Measurements from ENCODE around the gene LFNG.

The LFNG gene

GRCh38 chr7:2568521-2569223, 49.1 kb downstream of the LFNG start:
- no peak for DNase-seq (ENCODE audit: low read depth in 2 of 2, low spot score in 1 of 2)

- DNase-seq (ENCODE audit: low read depth in 2 of 2, low spot score in 1 of 2), result no peak
Measured at GRCh38 chr7:2569421-2569820, 49.8 kb downstream of the LFNG start.

- no peak for DNase-seq (ENCODE audit: low read depth in 2 of 2, low spot score in 1 of 2)
Measured at GRCh38 chr7:2570021-2570420, 50.4 kb downstream of the LFNG start.

GRCh38 chr7:2571409-2571808, 51.8 kb downstream of the LFNG start:
- no peak for DNase-seq (ENCODE audit: low read depth in 2 of 2, low spot score in 1 of 2)

GRCh38 chr7:2572101-2572842, 52.7 kb downstream of the LFNG start:
- no peak for DNase-seq (ENCODE audit: low read depth in 2 of 2, low spot score in 1 of 2)

- DNase-seq (ENCODE audit: low read depth in 2 of 2, low spot score in 1 of 2), result no peak
Measured at GRCh38 chr7:2573761-2574160, 54.2 kb downstream of the LFNG start.

GRCh38 chr7:2575046-2575732, 55.6 kb downstream of the LFNG start:
- no peak for DNase-seq (ENCODE audit: low read depth in 2 of 2, low spot score in 1 of 2)

GRCh38 chr7:2575733-2576340, 56.3 kb downstream of the LFNG start:
- DNase-seq (ENCODE audit: low read depth in 2 of 2, low spot score in 1 of 2), result no peak

GRCh38 chr7:2576742-2577491, 57.3 kb downstream of the LFNG start:
- DNase-seq (ENCODE audit: low read depth in 2 of 2, low spot score in 1 of 2), result no peak

All from stimulated activated CD8-positive, alpha-beta memory T cell treated with anti-CD3 and anti-CD28 coated beads, Interleukin-4, amount 100 ng/mL, for 1 hour (primary cell).